ENCODE results near the gene LHFPL2. TPM values are rescaled to one million over a fixed set of nuclear protein-coding genes. Genes with fewer than 3 reads are reported as not detected.
A peak's percentile ranks its signal among the peaks of the same experiment; 100 is the strongest.

The LHFPL2 gene
- total and polyA plus RNA-seq, 10 donors: 4.8 to 14.6 (median 9.3) TPM

- TF ChIP-seq POLR2A (IDR thresholded peaks at IDR 0.05) (no peak), POLR2AphosphoS5 (IDR thresholded peaks at IDR 0.05) (no peak), CTCF (IDR thresholded peaks at IDR 0.05 in 8 of 11, conservative IDR thresholded peaks at IDR 0.05 in 3 of 11) (no peak)
- Histone ChIP-seq H3K9me3 (no peaks in the 10 kb centered on the region), H3K4me1 (peaks cover 9 to 59% (median 31%) of the 10 kb centered on the region in 6 donors), H3K4me3 (peak overlapping the region in 1 of 8 donors; percentile 48), H3K27ac (no peak overlapping the region), H3K27me3 (replicated peaks in 1 of 7) (peaks cover 0 to 17% (median 0%) of the 10 kb centered on the region in 7 donors), H3K36me3 (no peaks in the 10 kb centered on the region)
- no peak for DNase-seq
- intact Hi-C loops (cut with DNase I; ENCODE audit: low total_unique reads): no loop called here
- 40 to 49% (median 47%) methylated on average over 3 of the region's 3 CpGs for WGBS, 5 donors
Measured at GRCh38 chr5:78508186-78508765, 140.3 kb downstream of the LHFPL2 start.

- H3K4me1 ChIP-seq: peaks cover 9 to 61% (median 31%) of the 10 kb centered on the region in 6 donors
- H3K4me3 ChIP-seq: no peak overlapping the region
- peaks cover 0 to 17% (median 0%) of the 10 kb centered on the region in 7 donors for H3K27me3 ChIP-seq (replicated peaks in 1 of 7)
- no peak overlapping the region for H3K27ac ChIP-seq
- no peaks in the 10 kb centered on the region for H3K36me3 ChIP-seq
- DNase-seq: no peak
- TF ChIP-seq POLR2A (IDR thresholded peaks at IDR 0.05) (no peak), CTCF (IDR thresholded peaks at IDR 0.05 in 8 of 11, conservative IDR thresholded peaks at IDR 0.05 in 3 of 11) (no peak), POLR2AphosphoS5 (IDR thresholded peaks at IDR 0.05) (no peak)
- no peaks in the 10 kb centered on the region for H3K9me3 ChIP-seq
- intact Hi-C loops (cut with DNase I; ENCODE audit: low total_unique reads): no loop called here
- WGBS, 5 donors: 73 to 92% (median 80%) methylated on average over 2 of the region's 2 CpGs
Measured at GRCh38 chr5:78507531-78507930, 141.0 kb downstream of the LHFPL2 start.

DNA sequence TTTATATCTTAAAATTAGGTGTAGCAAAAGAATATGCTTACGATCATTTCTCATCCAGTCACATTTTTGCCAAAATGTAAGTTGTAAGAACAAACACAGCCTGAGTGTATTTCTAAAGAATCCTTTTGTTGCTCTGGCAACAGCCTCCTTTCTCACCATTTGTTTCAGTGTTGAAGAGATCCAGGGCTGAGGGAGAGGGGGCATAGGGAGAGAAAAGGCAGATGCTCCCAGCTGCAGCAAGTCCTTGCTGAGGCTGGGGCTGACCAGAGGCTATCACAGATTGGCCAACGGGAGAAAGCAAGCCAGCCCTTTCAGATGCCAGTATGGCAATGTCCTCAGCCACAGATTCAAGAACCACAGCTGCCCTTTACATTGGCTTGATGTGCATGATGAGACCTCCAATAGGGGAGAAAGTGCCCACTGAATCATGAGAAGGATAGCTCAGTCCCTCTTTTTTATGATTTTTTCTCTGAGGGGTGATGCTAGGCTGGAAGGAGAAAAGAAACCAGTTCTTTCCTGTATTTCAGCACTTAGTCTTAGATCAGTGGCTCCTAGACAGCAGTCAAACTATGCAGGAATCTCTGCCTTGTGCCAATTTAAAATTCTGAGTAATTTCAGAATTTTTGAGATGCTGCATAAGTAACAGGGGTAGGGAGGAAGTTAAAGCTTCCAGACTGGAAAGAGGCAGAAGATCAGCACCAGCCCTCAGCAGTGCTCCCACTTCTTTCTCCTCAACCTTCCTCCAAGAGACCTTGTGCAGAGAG is 142.1 kb downstream of the LHFPL2 start:
- H3K4me1 ChIP-seq: peaks cover 7 to 61% (median 31%) of the 10 kb centered on the region in 6 donors
- intact Hi-C loops (cut with DNase I; ENCODE audit: low total_unique reads): no loop called here
- no peak overlapping the region for H3K27ac ChIP-seq
- H3K36me3 ChIP-seq: no peaks in the 10 kb centered on the region
- 85 to 93% (median 91%) methylated on average over 2 of the region's 2 CpGs for whole genome bisulfite sequencing, 5 donors
- no peak overlapping the region for H3K4me3 ChIP-seq
- no peak for DNase-seq
- H3K9me3 ChIP-seq: no peaks in the 10 kb centered on the region
- TF ChIP-seq CTCF (IDR thresholded peaks at IDR 0.05 in 8 of 11, conservative IDR thresholded peaks at IDR 0.05 in 3 of 11) (no peak), POLR2A (IDR thresholded peaks at IDR 0.05) (no peak), POLR2AphosphoS5 (IDR thresholded peaks at IDR 0.05) (no peak)
- H3K27me3 ChIP-seq (replicated peaks in 1 of 7): peaks cover 0 to 17% (median 0%) of the 10 kb centered on the region in 7 donors

DNA sequence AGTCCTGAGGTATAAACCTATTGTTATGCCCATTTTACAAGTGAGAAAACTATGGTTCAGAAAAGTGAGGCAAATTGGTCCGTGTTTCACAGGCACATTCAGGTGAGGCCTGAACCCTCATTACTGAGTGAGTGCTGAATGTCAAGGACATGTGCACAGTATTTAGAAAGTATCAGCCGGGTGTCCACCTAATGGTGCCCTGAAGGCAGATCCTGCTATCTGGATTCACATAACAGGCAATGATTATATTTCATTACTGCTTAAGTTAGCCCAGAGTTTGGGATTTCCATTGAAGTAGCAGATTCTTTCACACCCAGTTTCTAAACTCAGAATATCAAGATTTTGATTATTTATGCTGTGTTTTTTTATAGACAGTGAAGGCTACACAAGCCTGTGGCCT is 142.7 kb downstream of the LHFPL2 start:
- no peak overlapping the region for H3K4me3 ChIP-seq
- no peak for DNase-seq
- H3K4me1 ChIP-seq: peaks cover 6 to 61% (median 28%) of the 10 kb centered on the region in 6 donors
- intact Hi-C loops (cut with DNase I; ENCODE audit: low total_unique reads): no loop called here
- 91 to 95% (median 92%) methylated on average over 2 of the region's 2 CpGs for WGBS, 5 donors
- H3K27ac ChIP-seq: no peak overlapping the region
- H3K27me3 ChIP-seq (replicated peaks in 1 of 7): peaks cover 0 to 17% (median 0%) of the 10 kb centered on the region in 7 donors
- no peaks in the 10 kb centered on the region for H3K36me3 ChIP-seq
- no peak for TF ChIP-seq POLR2AphosphoS5 (IDR thresholded peaks at IDR 0.05)
- no peak for TF ChIP-seq POLR2A (IDR thresholded peaks at IDR 0.05)
- TF ChIP-seq CTCF (IDR thresholded peaks at IDR 0.05 in 8 of 11, conservative IDR thresholded peaks at IDR 0.05 in 3 of 11): no peak
- no peaks in the 10 kb centered on the region for H3K9me3 ChIP-seq

All from spleen (tissue), 11 donors.